Ovary (tissue), 3 donors: ENCODE results near the gene HOXA13.

ENCODE experiments used
- CTCF ChIP-seq, 3 donors: fragments of 450-650 bp in 2 of 3; fragments of 200-600 bp in 1 of 3; IDR thresholded peaks; one replicate each; pipeline versions ENCODE4 v1.5.1 to v1.8.0; 2016 to 2022; ENCODE audit warnings: antibody characterized with exemption in 3 of 3, mild to moderate bottlenecking in 1 of 3
- EP300 ChIP-seq: sonication (generic); formaldehyde crosslinking; IDR thresholded peaks from one replicate; pipeline ENCODE4 v1.6.1; 2017; ENCODE audit warnings: antibody characterized with exemption
- POLR2A ChIP-seq: fragments of 450-650 bp; IDR thresholded peaks from one replicate; pipeline ENCODE4 v1.6.1; 2017; ENCODE audit warnings: antibody characterized with exemption, mild to moderate bottlenecking, moderate library complexity
- donor health status: DM: no; HTN: no; CAD: no.

- no peak for TF ChIP-seq CTCF (IDR thresholded peaks at IDR 0.05)
- TF ChIP-seq POLR2A = no peak
- TF ChIP-seq EP300 = no peak
These were observed 21.4 kb upstream of the HOXA13 start for GRCh38 chr7:27221201-27221797.
